MM.1S (cell line): ENCODE measurements around the gene TXK.

Experiments used
- DNase-seq: peaks from one replicate; pipeline ENCODE4 v3.0.0-alpha.2; 2015
- H2AFZ ChIP-seq: fragments of 300-600 bp; sonication (generic); 2 replicates; pipeline ENCODE4 v1.6.0; 2016; ENCODE audit warnings: antibody characterized with exemption, low read length
- H3F3A ChIP-seq: fragments of 300-600 bp; sonication (generic); 2 replicates; pipeline ENCODE4 v1.6.1; 2016; ENCODE audit warnings: mild to moderate bottlenecking, antibody characterized with exemption, low read length, moderate library complexity, mixed read lengths; ENCODE audit not compliant: insufficient read depth
- H3K27ac ChIP-seq: fragments of 300-600 bp; sonication (generic); 2 replicates; pipeline ENCODE4 v1.5.1; 2016; ENCODE audit warnings: mild to moderate bottlenecking, low read length
- H3K27me3 ChIP-seq: fragments of 300-600 bp; sonication (generic); replicated peaks from 2 replicates; pipeline ENCODE4 v1.6.0; 2016; ENCODE audit warnings: low read length; ENCODE audit not compliant: insufficient read depth
- H3K36me3 ChIP-seq: fragments of 300-600 bp; sonication (generic); replicated peaks from 2 replicates; pipeline ENCODE4 v1.6.1; 2016; ENCODE audit warnings: mild to moderate bottlenecking, low read length, mixed read lengths; ENCODE audit not compliant: insufficient read depth
- H3K4me1 ChIP-seq: fragments of 300-600 bp; sonication (generic); 2 replicates; pipeline ENCODE4 v1.6.1; 2016; ENCODE audit warnings: low read length, mixed read lengths
- H3K4me2 ChIP-seq: fragments of 300-600 bp; sonication (generic); 2 replicates; pipeline ENCODE4 v1.6.0; 2016; ENCODE audit warnings: low read depth, low read length
- H3K4me3 ChIP-seq: fragments of 300-600 bp; sonication (generic); 2 replicates; pipeline ENCODE4 v1.5.1; 2016; ENCODE audit warnings: low read length, mixed read lengths
- H3K79me2 ChIP-seq: fragments of 300-600 bp; sonication (generic); 2 replicates; pipeline ENCODE4 v1.6.1; 2016; ENCODE audit warnings: mixed run types, low read length, mixed read lengths
- H3K9ac ChIP-seq: fragments of 300-600 bp; sonication (generic); 2 replicates; pipeline ENCODE4 v1.6.1; 2016; ENCODE audit warnings: low read length, mixed read lengths
- H3K9me2 ChIP-seq: fragments of 300-600 bp; sonication (generic); replicated peaks from 2 replicates; pipeline ENCODE4 v1.6.1; 2016; ENCODE audit warnings: mild to moderate bottlenecking, low read length, mixed read lengths; ENCODE audit not compliant: insufficient read depth
- H3K9me3 ChIP-seq: fragments of 300-600 bp; sonication (generic); replicated peaks from 2 replicates; pipeline ENCODE4 v1.6.1; 2016; ENCODE audit warnings: mild to moderate bottlenecking, low read length, mixed read lengths; ENCODE audit not compliant: insufficient read depth
- H4K20me1 ChIP-seq: fragments of 300-600 bp; sonication (generic); 2 replicates; pipeline ENCODE4 v1.6.1; 2016; ENCODE audit warnings: mild to moderate bottlenecking, low read length, moderate library complexity, mixed read lengths; ENCODE audit not compliant: insufficient read depth
- CTCF ChIP-seq: fragments of 300-600 bp; sonication (generic); IDR thresholded peaks from 2 replicates; pipeline ENCODE4 v1.5.1; 2016; ENCODE audit warnings: antibody characterized with exemption, low read length, mixed read lengths
- EZH2 ChIP-seq: fragments of 300-600 bp; sonication (generic); optimal IDR thresholded peaks from 2 replicates; pipeline ENCODE3; 2017; ENCODE audit warnings: low read depth, mild to moderate bottlenecking, antibody characterized with exemption, low read length, mixed read lengths
- EZH2phosphoT487 ChIP-seq: fragments of 300-600 bp; sonication (generic); IDR thresholded peaks from 2 replicates; pipeline ENCODE4 v1.6.1; 2018; ENCODE audit warnings: antibody characterized with exemption, low read length

Gene TXK

GRCh38 chr4:48156423-48156822 is 22.4 kb upstream of the TXK start:
- no peak overlapping the region for H3K27ac ChIP-seq
- no peak for DNase-seq
- no peak overlapping the region for H3K4me2 ChIP-seq
- H2AFZ ChIP-seq = no peak overlapping the region
- H3K79me2 ChIP-seq = peaks cover 89% of the 10 kb centered on the region
- no peaks in the 10 kb centered on the region for H3K9me2 ChIP-seq
- 0 out of 2 replicates have a peak, but pooled peaks cover 2% of the 10 kb centered on the region for H4K20me1 ChIP-seq
- H3K9me3 ChIP-seq = no peaks in the 10 kb centered on the region
- peaks cover 16% of the 10 kb centered on the region; the same call in 1 of the 2 replicates for H3K36me3 ChIP-seq
- H3K4me3 ChIP-seq = no peak overlapping the region
- no peaks in the 10 kb centered on the region for H3K27me3 ChIP-seq
- peaks cover 3% of the 10 kb centered on the region; the same call in 1 of the 2 replicates for H3K4me1 ChIP-seq
- no peak overlapping the region for H3K9ac ChIP-seq
- TF ChIP-seq EZH2phosphoT487 (no peak), CTCF (no peak), EZH2 (no peak)
- no peaks in the 10 kb centered on the region for H3F3A ChIP-seq

GRCh38 chr4:48153791-48154550 is 19.9 kb upstream of the TXK start:
- no peak overlapping the region for H3K9ac ChIP-seq
- H3K9me3 ChIP-seq = no peaks in the 10 kb centered on the region
- peaks cover 23% of the 10 kb centered on the region; the same call in 1 of the 2 replicates for H3K36me3 ChIP-seq
- no peak overlapping the region for H3K4me2 ChIP-seq
- DNase-seq = no peak
- H3K27ac ChIP-seq = no peak overlapping the region
- 0 out of 2 replicates have a peak, but pooled peaks cover 2% of the 10 kb centered on the region for H4K20me1 ChIP-seq
- peaks cover 86% of the 10 kb centered on the region for H3K79me2 ChIP-seq
- no peaks in the 10 kb centered on the region for H3K27me3 ChIP-seq
- no peak overlapping the region for H3K4me3 ChIP-seq
- H3K9me2 ChIP-seq = no peaks in the 10 kb centered on the region
- TF ChIP-seq EZH2 = no peak
- no peak for TF ChIP-seq EZH2phosphoT487
- no peak for TF ChIP-seq CTCF
- H3F3A ChIP-seq = no peaks in the 10 kb centered on the region; the same call in 1 of the 2 replicates
- peaks cover 3% of the 10 kb centered on the region; the same call in 1 of the 2 replicates for H3K4me1 ChIP-seq
- no peak overlapping the region for H2AFZ ChIP-seq

GRCh38 chr4:48152259-48152658 is 18.2 kb upstream of the TXK start:
- H3K79me2 ChIP-seq = peaks cover 85% of the 10 kb centered on the region
- H3K36me3 ChIP-seq = peaks cover 24% of the 10 kb centered on the region
- H2AFZ ChIP-seq = no peak overlapping the region
- H3K27ac ChIP-seq = no peak overlapping the region
- H3K9me2 ChIP-seq = no peaks in the 10 kb centered on the region
- H3F3A ChIP-seq = no peaks in the 10 kb centered on the region; the same call in 1 of the 2 replicates
- no peak overlapping the region for H3K9ac ChIP-seq
- TF ChIP-seq EZH2phosphoT487 = no peak
- TF ChIP-seq EZH2 = no peak
- TF ChIP-seq CTCF = no peak
- H3K9me3 ChIP-seq = no peaks in the 10 kb centered on the region
- peaks cover 3% of the 10 kb centered on the region; the same call in 1 of the 2 replicates for H3K4me1 ChIP-seq
- H4K20me1 ChIP-seq = peaks cover 7% of the 10 kb centered on the region
- H3K4me3 ChIP-seq = no peak overlapping the region
- no peak for DNase-seq
- no peaks in the 10 kb centered on the region for H3K27me3 ChIP-seq
- H3K4me2 ChIP-seq = no peak overlapping the region
